HG02610 (cell line): ENCODE results near the gene ADH5.
"Not testable (repeated sequence)": the region's sequence is repeated elsewhere in the genome, so short reads cannot be mapped to it uniquely, and the experiment has no call there.

Source experiments
- ATAC-seq: cut with Tn5 transposase; IDR thresholded peaks from one replicate; pipeline ENCODE4 v1.9.1; 2021; ENCODE audit warnings: mild to moderate bottlenecking, moderate library complexity; ENCODE audit not compliant: unreplicated experiment

The ADH5 gene

DNA sequence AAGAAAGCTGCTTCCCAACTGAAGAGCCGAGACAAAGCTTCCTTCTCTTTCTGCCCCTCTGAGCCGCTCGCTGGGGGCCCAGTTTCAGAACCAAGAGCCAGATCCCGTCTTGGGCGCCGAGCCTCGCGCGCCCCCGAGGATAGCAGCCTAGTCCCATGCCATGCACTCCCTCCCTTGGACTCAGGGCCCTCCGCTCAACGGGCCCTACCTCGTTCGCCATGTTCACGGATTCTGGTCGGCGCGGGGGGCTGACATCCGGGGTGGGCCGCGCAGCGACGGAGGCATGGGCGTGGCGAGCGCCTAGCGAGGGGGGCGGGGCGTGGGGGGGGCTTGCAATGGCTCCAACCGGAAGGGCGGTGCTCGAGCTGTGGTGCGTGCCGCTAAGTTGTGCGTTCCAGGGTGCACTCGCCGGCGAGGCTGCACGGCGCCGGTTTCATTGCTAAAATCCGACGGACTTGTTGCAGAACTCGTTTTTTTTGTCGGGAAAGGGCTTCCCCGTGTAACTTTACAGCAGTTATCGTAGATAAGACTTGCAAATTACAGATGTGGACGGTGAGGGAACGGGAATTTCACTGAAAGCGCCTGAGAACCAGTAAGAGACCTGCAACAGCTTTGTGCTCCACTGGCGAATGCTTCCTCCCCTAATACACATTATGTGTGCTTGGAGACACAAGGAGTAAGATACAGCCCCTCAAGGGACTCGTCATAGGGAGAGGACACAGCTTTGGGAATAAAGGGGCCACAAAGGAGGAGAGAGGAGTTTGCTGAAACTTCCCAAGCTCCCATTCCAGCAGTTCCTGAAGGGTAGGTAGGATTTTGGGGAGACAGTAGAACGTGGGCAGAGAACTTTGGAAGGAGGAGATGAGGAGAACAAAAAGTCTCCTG, at the start of gene ADH5:
ADH5 (minus strand) TSS at position 308 of the 885 bp plus-strand sequence; CDS start at position 220, 88 bp downstream.
- peak; percentile 90 for ATAC-seq

DNA sequence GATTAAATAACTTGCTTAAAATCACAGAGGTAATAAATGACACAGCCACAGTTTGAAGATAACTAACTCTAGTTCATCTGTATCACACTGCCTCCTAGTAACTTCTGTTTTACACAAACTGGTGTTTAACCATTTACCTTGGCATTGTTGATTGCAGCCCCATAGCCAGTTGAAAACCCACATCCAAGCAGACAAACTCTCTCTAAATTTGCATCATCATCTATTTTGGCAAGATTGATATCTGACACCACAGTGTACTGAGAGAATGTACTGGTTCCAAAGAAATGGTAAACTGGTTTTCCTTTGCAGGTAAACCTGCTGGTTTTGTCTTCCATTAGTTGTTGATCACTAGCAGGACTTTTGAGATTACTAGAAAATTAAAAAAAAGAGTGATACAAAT, 47.7 kb upstream of the ADH5 start:
- ATAC-seq, result no peak

GRCh38 chr4:99135541-99136162, 47.1 kb upstream of the ADH5 start:
- ATAC-seq, result no peak

DNA sequence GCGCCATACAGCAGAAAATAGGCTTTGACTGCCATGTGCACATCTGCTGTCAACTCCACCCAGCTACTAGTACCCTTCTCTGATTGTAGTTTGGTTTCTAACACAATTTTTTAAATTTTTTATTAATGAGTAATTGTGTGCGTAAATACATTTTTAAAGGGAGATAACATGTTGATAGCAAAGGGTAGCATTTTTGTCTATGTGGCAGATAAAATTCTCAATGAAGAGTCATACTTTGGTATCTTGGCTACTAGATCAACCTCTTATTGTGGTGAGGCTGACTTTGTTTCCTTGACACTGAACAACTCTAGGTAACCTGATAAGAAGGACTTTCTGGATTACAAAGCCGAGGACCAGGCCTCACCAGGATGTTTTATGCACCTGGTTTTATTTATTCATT, 46.0 kb upstream of the ADH5 start:
- ATAC-seq, result no peak

- ATAC-seq, result no peak
Observed at GRCh38 chr4:99131378-99131777, 42.8 kb upstream of the ADH5 start.

GRCh38 chr4:99126376-99126775, 37.8 kb upstream of the ADH5 start:
- ATAC-seq, result no peak

- ATAC-seq, result no peak
Observed at GRCh38 chr4:99121008-99121407, 32.4 kb upstream of the ADH5 start.

DNA sequence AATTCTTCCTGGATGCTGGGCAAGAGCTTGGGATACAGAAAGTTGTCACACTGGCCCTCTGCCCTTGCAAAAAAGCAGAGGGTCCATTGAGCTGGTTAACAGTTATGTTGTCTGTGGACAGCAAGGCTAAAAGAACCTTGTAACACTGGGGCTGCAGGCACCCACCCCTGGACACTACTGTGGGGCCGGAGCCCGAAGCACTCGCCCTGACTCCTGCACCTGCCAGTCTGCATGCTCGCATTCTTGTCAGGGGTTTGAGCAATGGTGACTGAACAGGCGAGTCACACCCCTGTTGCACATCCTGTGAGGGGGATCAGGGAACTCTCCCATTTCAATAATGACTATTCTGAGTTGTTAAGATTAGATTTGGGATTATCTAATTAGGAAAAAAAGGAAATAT, 31.9 kb upstream of the ADH5 start:
- ATAC-seq, result no peak

DNA sequence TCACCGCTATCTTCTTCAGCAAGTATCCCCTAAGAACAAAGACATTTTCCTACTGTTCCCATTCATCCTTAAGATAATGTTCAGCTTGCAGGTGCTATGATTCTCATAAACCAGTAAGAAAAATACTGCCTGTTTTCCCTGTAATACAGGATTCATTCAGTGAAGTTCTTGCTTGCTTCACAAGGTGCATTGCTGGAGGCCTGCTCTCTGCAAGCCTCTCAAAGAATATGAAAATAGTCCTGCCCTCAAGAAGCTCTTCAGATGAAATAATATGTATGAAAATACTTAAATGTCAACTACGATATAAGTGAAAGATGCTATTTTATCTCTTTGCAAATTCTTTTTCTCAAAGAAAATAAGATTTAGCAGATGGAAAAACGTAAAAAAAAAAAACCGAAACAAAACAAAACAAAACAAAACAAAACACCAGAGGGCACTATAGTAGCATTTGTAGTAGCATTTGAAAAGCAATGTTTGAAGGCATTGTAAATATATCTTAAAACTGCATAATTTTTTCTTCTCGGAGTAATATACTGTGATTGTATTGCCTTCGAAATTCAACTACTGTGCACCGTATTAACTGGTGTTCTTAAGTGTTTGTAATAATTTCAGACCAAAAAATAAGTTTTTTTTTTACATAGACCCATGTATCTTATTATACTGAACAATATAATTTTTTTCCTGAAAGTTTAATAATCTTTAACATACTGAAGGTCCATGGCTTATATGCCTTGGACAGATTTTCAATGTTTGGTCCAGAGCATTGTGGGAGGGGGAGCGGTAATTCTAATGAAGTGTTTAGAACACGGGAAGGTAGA, 29.5 kb upstream of the ADH5 start:
- ATAC-seq, result no peak

DNA sequence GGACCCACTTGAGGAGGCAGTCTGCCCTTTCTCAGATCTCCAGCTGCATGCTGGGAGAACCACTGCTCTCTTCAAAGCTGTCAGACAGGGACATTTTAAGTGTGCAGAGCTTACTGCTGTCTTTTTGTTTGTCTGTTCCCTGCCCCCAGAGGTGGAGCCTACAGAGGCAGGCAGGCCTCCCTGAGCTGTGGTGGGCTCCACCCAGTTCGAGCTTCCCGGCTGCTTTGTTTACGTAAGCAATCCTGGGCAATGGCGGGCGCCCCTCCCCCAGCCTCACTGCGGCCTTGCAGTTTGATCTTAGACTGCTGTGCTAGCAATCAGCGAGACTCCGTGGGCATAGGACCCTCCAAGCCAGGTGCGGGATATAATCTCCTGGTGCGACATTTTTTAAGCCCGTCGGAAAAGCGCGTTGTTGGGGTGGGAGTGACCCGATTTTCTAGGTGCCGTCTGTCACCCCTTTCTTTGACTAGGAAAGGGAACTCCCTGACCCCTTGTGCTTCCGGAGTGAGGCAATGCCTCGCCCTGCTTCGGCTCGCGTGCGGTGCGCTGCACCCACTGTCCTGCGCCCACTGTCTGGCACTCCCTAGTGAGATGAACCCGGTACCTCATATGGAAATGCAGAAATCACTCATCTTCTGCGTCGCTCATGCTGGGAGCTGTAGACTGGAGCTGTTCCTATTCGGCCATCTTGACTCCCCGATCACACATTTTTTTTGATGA, 28.7 kb upstream of the ADH5 start:
- not testable (repeated sequence) for ATAC-seq

DNA sequence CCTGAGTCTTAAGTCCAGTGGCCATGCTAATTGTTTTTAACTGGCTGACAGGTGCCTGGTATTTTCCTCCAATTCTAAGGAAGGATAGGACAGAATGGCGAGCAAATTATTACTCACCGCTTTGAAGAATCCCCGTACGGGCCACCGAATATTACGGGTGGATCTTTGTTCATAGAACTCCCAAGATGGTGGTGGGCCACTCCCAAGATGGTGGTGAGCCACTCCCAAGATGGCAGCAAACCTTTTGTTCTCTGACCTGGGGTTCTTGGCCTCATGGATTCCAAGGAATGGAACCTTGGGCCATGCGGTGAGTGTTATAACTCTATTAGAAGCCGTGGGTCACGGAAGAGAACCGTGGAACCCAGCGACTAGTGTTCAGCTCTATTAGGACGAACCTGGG, 20.7 kb upstream of the ADH5 start:
- ATAC-seq, result not testable (repeated sequence)

DNA sequence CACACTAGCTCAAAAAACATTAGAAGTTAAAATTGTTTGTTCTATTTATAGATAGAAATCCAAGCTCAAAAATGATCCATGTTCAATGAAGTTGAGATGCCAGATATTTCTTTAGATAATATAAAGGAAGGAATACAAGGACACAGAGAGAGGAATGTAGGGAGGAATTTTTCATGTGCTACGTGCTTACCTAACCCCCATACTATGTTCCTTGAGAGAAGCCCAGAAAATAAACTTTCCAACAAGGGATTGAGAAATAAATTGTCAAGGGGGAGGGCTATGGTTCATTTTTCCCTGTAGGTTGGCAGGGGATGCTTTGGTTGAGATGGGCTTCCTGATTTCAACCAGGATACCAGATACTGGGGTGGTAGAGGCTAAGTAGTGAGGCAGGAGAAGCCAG, 15.6 kb upstream of the ADH5 start:
- no peak for ATAC-seq

DNA sequence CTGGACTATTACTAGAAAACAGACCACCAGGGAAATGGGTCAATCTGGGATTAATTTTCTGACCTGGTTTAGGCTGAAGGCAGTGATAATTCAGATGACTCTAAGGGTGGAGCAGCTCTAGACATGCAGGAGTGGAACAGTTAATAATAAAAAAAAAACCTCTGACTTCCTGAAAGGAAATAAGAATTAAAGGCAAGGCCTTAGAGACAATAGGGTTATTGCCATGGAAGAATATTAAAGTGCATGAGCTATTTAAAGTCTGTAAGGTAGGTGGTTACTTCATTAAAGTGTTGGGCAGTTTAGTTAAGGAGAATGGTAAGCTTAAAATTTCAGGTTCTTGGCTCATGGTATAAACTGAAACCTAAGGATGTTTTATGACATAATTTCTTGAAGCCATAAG, 14.6 kb upstream of the ADH5 start:
- no peak for ATAC-seq

- ATAC-seq, result no peak
Observed at GRCh38 chr4:99102634-99103033, 14.0 kb upstream of the ADH5 start.

- ATAC-seq, result no peak
Observed at GRCh38 chr4:99100876-99101275, 12.3 kb upstream of the ADH5 start.

DNA sequence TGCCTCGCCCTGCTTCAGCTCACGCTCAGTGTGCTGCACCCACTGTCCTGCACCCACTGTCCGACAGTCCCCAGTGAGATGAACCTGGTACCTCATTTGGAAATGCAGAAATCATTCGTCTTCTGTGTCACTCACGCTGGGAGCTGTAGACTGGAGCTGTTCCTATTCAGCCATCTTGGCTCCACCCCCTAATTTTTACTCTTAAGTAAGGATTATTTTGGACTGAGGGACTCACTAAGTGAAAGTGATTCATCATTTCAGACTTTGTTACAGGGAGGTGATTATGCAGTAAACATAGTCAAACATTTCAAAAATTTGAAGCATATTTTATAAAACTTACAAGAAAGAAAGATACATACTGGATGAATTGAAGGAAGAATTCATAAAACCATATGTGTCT, 11.2 kb upstream of the ADH5 start:
- not testable (repeated sequence) for ATAC-seq

GRCh38 chr4:99099311-99099710, 10.7 kb upstream of the ADH5 start:
- ATAC-seq, result no peak

GRCh38 chr4:99091841-99092240, 3.3 kb upstream of the ADH5 start:
- ATAC-seq, result not testable (repeated sequence)

DNA sequence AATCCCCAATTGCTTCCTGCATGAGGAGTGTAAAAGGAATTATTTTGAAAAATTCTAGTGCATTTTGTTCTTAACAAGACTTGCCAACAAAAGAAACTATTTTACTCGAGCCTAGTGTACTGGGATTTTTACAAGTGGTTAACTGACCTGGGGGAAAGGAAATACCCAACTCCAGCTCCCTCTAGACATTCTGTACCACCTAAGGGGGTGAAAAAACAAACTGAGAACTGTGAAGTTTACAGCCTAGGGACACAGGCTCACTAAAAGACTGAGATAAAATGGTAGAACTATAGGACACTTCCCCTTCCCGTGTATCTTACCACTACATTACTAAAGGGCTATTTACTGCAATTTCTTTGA, 2.6 kb upstream of the ADH5 start:
- no peak for ATAC-seq

DNA sequence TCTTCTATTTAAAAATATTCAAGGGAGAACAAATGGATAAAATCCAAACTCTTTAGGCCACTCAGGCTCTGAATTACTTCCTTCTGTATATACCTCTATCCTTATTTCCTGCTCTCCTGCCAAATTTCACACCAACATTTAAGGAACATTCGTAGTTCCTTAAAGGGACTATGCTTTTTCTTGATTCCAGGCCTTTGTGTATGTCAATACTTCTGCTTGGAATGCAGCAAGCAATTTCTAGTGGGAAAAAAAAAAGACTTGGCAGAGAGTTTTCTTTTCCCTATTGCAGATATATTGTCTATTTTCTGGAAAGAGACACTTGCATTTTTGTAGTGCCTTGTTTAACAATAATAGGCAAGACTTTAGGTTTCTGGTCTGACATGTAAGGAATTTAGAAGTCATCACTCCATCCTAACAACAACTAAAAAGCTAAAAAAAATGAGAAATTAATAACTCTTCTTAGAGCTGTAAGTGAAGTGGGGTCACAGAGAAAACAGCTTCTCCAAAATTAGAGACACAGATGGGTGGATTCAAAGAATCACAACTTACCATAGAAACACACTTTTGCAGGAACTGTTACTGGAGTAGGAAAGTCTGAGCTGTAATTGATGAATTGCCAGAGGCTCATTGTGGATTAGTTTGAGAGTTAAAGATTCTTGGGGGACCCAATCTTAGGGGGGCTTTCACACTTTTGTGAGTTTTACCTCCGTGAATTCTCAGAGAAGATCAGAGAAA, 2.1 kb upstream of the ADH5 start:
- no peak for ATAC-seq
